ENCODE measurements around the gene GPHN.
"Not testable (repeated sequence)": the region's sequence is repeated elsewhere in the genome, so short reads cannot be mapped to it uniquely, and the experiment has no call there.

GPHN gene

DNA sequence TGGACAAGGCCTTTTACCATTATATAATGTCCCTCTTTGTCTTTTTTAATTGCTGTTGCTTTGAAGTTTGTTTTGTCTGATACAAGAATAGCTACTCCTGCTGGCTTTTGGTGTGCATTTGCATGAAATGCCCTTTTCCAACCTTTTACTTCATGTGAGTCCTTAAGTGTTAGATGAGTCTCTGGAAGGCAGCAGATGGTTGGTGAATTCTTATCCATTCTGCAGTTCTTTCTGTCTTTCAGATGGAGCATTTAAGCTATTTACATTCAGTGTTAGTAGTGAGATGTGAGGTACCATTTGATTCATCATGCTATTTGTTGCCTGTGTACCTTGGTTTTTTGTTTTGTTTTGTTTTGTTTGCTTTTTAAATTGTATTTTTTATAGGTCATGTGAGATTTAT is 208.3 kb downstream of the GPHN start:
- no peak for DNase-seq (ENCODE audit: low read depth)
- H3K4me3 ChIP-seq (ENCODE audit: low read length) = no peak overlapping the region
- TF ChIP-seq, protein P1, sequence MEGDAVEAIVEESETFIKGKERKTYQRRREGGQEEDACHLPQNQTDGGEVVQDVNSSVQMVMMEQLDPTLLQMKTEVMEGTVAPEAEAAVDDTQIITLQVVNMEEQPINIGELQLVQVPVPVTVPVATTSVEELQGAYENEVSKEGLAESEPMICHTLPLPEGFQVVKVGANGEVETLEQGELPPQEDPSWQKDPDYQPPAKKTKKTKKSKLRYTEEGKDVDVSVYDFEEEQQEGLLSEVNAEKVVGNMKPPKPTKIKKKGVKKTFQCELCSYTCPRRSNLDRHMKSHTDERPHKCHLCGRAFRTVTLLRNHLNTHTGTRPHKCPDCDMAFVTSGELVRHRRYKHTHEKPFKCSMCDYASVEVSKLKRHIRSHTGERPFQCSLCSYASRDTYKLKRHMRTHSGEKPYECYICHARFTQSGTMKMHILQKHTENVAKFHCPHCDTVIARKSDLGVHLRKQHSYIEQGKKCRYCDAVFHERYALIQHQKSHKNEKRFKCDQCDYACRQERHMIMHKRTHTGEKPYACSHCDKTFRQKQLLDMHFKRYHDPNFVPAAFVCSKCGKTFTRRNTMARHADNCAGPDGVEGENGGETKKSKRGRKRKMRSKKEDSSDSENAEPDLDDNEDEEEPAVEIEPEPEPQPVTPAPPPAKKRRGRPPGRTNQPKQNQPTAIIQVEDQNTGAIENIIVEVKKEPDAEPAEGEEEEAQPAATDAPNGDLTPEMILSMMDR (conservative IDR thresholded peaks at IDR 0.05; ENCODE audit: low read depth, low read length) = no peak

DNA sequence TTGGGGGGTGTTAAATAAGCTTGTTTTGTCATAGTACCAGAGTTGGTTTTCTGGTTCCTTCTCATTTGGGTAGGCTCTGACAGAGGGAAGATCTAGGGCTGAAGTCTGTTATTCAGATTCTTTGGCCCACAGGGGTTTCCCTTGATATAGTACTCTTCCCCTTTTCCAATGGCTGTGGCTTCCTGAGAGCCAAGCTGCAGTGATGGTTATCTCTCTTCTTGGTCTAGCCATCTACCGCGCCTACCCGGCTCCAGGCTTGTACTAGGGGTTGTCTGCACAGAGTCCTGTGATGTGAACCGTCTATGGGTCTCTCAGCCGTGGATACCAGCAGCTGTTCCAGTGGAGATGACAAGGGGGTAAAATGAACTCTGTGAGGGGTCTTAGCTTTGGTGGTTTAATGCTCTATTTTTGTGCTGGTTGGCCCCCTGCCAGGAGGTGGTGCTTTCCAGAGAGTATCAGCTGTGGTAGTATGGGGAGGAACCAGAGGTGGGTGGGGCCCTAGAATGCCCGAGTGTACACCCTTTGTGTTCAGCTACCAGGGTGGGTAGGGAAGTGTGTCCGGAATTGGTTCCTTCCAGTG is 209.7 kb downstream of the GPHN start:
- H3K4me3 ChIP-seq (ENCODE audit: low read length) = no peak overlapping the region
- no peak for DNase-seq (ENCODE audit: low read depth)
- TF ChIP-seq, protein P1 (conservative IDR thresholded peaks at IDR 0.05; ENCODE audit: low read depth, low read length) = no peak

DNA sequence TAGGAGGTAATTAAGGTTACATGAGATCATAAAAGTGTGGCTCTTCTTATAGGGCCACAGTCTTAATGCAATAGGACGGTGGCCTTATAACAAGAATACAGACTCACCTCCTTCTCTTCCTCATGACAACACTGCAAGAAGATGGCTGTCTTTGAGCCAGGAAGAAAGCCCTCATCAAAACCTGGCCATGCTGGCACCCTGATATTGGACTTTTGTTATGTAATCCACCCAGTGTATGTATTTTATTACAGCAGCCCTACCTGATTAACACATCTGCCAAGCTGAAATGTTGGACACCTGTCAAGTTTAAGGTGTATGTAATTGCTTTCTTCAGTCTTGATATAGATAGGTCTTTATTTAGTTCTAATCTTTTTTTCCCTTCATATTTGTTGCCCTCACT is 217.0 kb downstream of the GPHN start:
- H3K4me3 ChIP-seq (ENCODE audit: low read length) = no peak overlapping the region
- DNase-seq (ENCODE audit: low read depth) = no peak
- TF ChIP-seq, protein P1 (conservative IDR thresholded peaks at IDR 0.05; ENCODE audit: low read depth, low read length) = no peak

DNA sequence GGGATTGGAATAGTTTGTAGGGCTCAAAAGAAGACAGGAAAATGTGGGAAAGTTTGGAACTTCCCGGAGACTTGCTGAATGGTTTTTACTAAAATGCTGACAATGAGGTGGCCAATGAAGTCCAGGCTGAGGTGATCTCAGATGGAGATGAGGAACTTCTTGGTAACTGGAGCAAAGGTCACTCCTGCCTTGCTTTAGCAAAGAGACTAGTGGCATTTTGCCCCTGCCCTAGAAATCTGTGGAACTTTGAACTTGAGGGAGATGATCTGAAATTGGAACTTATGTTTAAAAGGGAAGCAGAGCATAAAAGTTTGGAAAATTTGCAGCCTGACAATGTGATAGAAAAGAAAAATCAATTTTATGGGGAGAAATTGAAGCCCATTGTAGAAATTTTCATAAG is 223.4 kb downstream of the GPHN start:
- DNase-seq (ENCODE audit: low read depth); H3K4me3 ChIP-seq (ENCODE audit: low read length): not testable (repeated sequence)

DNA sequence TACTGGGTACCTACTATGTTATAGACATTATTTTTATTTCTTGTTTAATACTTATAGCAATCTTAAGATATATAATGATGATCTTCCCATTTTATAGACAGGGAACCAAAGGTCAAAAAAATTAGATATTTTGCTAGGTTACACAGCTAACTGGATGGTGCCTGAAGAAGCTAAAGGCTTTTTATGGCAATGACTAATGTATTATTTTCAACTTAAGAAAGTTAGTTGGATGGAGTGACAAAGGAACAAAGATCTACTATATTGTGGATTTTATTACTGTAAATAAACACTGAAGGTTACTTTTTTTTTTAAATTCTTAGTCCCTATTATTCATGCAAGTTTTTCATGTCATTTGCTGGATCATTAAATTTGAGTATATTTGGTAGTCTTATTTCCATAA is 227.9 kb downstream of the GPHN start:
- no peak overlapping the region for H3K4me3 ChIP-seq (ENCODE audit: low read length)
- no peak for DNase-seq (ENCODE audit: low read depth)
- TF ChIP-seq, protein P1 (conservative IDR thresholded peaks at IDR 0.05; ENCODE audit: low read depth, low read length) = no peak

DNA sequence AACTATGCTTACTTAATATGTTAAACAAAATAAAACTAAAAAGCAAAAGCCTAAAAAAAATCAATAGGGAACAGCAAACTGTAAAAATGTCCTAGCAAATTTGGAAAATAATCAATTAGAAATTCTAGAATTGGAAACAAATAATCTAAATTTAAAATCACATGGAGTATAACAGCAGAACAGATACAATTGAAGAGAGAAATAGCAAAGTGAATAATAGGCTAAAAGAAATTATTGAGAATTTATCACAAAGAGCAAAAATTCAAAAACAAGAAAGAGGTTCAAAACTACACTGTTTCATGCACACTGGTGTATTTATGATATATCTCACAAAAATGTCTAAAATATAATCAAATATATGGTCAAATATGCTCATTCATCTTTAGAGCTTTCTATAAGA is 231.9 kb downstream of the GPHN start:
- H3K4me3 ChIP-seq (ENCODE audit: low read length) = no peak overlapping the region
- TF ChIP-seq, protein P1 (conservative IDR thresholded peaks at IDR 0.05; ENCODE audit: low read depth, low read length) = no peak
- no peak for DNase-seq (ENCODE audit: low read depth)

DNA sequence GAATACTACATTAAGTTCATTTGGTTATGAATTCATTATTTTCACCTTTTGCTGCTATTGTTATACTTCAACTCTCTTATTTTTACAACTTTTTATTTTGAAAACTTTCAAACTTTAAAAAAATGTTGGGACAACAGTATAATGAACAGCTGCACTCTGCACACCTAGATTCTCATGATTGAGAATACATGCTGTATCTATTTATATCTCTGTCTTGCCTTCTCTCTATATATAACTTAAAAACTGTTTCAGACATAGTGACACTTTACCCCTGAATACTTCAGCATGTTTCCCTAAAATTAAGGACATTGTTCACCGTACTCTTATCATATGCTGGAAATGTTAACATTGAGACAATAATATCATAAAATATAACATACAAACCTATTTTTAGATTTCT is 237.1 kb downstream of the GPHN start:
- DNase-seq (ENCODE audit: low read depth) = no peak
- TF ChIP-seq, protein P1 (conservative IDR thresholded peaks at IDR 0.05; ENCODE audit: low read depth, low read length) = no peak
- no peak overlapping the region for H3K4me3 ChIP-seq (ENCODE audit: low read length)

Measured in retinal pigment epithelial cell (primary cell).